GM21515 (cell line): ENCODE measurements around the gene B4GALNT1.
A peak's percentile ranks its signal among the peaks of the same experiment; 100 is the strongest.

ENCODE experiments used
- ATAC-seq: cut with Tn5 transposase; IDR thresholded peaks from one replicate; pipeline ENCODE4 v1.9.1; 2021; ENCODE audit not compliant: unreplicated experiment

Gene B4GALNT1

GRCh38 chr12:57586832-57587429 is 46.1 kb downstream of the B4GALNT1 start:
- ATAC-seq: no peak

GRCh38 chr12:57586128-57586527 is 46.9 kb downstream of the B4GALNT1 start:
- no peak for ATAC-seq

DNA sequence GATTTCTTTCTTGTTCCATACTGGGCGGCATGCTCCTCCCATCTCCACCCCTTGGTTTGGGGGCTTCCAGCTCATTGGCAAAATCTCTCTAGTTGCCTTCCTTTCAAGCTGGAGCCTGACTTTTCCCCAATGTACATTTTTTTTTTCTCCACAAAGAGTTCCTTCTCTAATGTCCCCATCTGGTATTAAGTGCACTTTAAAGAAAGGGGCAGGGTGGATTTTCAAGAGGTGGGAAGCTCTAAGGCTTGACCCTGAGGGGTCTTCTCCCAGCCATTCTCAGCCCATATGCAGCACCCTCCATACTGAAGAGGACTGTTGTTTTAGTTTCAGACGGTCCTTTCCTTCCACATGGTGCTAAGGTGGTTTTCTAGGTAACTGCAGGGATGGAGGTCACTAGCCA is 47.8 kb downstream of the B4GALNT1 start:
- no peak for ATAC-seq

DNA sequence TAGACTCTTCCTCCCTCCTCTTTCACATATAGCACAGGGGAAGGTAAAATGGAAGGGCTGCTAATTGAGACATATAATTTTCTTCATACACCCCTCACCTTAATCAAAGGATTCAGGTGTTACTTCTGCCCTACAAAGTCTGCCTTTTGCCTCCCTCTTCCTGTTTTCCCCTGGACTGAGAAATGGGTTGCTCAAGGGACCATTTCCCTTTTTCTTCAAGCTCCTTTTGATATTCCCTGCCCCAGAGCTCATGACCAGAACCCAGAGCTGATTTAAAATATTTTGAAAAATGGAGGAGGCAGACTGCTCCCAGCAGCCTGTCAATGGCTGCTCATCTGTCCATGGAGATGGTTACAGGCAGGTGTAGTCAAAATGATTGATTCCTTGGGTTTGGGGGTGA is 48.3 kb downstream of the B4GALNT1 start:
- no peak for ATAC-seq

GRCh38 chr12:57584050-57584449 is 49.0 kb downstream of the B4GALNT1 start:
- ATAC-seq: no peak

DNA sequence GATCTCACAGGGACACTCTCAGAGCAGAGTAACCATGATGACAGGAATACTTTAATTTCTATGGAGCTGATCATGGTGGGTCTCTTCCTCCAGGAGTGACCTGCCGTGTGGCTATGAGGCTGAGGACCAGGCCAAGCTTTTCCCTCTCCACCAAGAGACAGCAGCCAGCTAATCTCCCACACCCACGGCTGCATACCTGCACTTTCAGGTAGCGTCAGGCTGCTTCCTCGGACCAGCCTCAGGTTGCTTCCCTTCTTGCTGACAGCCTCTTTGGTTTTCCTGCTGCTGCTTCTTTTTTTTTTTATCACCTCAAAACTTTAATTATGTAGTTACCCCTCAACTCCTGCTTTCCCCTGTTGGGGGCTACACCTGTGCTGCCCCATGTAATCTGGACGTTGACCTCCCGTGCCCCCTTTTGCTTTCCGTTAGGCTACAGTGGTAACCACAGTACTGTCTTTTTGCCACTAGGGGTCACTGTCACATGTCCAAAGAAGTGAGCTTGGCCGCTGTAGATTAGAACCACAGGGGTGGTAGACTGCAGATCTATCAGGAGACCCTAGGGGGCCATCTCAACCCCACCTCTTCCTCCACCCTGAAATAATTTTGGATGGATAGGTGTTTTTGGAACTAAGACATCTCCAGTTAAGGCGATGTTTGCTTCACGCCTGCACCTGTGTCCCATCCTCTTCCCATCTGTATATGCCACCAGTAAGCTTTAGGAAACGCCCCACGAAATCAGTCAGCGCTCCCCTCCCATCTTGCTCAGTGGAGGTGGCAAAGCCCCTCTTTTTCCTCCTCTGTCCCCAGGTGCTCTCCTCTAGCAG is 49.8 kb downstream of the B4GALNT1 start:
- peak; percentile 90 for ATAC-seq

GRCh38 chr12:57582440-57582839 is 50.6 kb downstream of the B4GALNT1 start:
- ATAC-seq: no peak

DNA sequence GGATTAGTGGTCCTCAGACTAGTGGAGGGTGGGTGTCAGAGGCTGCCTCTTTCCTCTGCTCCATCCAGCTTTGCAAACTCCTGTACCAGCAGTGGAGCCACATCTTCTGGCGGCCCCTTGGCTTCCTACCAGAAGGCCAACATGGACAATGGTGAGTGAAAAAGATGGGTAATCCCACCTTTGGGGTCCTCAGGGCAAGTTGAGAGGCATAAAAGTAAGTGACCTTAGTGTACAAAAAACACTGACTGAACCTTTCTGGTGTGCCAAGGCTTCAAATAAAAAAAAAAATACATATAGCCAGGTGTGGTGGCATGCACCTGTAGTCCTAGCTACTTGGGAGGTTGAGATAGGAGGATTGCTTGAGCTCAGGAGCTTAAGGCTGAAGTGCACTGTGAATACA is 51.2 kb downstream of the B4GALNT1 start:
- no peak for ATAC-seq

- no peak for ATAC-seq
These were observed 52.6 kb downstream of the B4GALNT1 start for GRCh38 chr12:57580466-57580795.

DNA sequence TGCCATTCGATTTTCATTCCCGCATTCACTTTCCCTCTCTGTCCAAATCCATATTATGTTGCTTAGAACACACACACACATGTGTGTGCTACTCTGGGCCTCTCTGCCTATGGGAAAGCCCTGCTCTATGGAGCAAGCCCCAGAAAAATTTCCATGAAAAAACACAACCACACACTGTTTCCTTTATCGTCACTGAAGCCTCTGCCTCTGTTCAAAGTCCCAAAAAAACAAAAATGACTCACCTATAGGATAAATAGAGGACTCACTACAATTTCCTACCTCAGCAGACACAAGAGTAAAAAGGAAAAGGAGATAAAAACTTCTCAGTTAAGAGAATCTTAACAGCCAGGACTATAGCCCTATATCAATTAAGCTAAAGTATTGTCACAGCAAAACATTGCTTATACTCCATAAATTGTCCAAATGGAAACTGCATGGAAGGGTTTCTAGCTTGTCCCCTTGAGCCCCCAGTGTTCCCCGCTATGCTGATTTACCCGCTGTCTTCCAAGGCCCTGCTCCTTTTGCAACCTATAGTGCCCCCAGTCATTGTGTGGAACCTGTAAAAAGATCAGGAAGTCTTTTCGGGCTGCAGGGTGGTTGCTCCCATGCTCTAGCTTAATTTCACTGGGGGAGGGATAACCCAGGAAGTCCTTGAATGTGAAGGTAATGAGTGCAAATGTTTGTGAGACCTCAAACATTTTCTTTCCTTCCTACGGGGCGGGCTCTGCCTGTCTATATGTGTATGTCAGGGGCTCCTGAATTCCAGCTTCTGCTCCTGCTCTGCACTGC is 53.1 kb downstream of the B4GALNT1 start:
- no peak for ATAC-seq

GRCh38 chr12:57579011-57579410 is 54.0 kb downstream of the B4GALNT1 start:
- ATAC-seq: no peak

- no peak for ATAC-seq
These were observed 54.8 kb downstream of the B4GALNT1 start for GRCh38 chr12:57577981-57578758.

DNA sequence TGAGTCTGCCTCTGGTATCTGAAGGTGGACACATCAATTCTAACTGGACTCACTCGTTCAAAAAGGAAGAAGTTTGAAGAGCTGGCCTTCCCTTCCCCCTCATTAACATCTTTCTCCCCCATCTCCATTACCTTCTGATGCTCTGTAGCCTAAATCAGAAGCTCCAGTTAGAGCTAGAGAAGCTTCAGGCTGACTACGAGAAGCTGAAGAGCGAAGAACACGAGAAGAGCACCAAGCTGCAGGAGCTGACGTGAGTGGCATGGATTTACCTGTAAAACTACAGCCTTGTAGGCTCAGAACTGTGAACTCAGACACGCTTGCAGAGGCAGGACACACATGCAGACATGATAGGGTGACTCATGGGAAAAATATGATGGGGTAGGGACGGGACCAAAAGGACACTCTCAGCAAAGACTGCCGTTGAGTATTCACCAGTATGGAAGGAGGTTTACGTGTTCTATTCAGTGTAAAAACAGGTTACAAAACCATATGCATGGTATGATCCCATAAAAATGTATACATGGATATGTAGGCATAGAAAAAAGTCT is 56.3 kb downstream of the B4GALNT1 start:
- ATAC-seq: no peak
